Activated naive CD4-positive, alpha-beta T cell treated with anti-CD3 and anti-CD28 coated beads, Interleukin-2, amount 50 U/mL, for 72 hours (primary cell): ENCODE results near the gene GOLGA6L2. TPM values are rescaled to one million over a fixed set of nuclear protein-coding genes. Genes with fewer than 3 reads are reported as not detected.

Experiments
- ATAC-seq, 2 donors: fragments of 150-1000 bp; cut with Tn5 transposase; 2 replicates each; pipeline ENCODE4 v1.10.0; 2021; ENCODE audit warnings: mild to moderate bottlenecking in 2 of 2, moderate library complexity in 2 of 2
- DNase-seq, 2 donors: peaks; one replicate each; pipeline ENCODE4 v3.0.0; 2021 to 2022; ENCODE audit warnings: low spot score in 2 of 2
- H3K27ac Mint-ChIP-seq, 2 donors: one replicate each; pipeline ENCODE4 v1.8.0; 2022; ENCODE audit warnings: mild to moderate bottlenecking in 2 of 2, mixed read lengths in 2 of 2
- H3K36me3 Mint-ChIP-seq, 2 donors: one replicate each; pipeline ENCODE4 v1.8.0; 2022; ENCODE audit warnings: mixed read lengths in 2 of 2
- H3K9me3 Mint-ChIP-seq, 2 donors: one replicate each; pipeline ENCODE4 v1.8.0; 2022; ENCODE audit warnings: mixed read lengths in 2 of 2
- total RNA-seq, 2 donors: library from RNA; stranded (reverse); gene quantifications; one replicate each; pipeline ENCODE4 v1.2.3, GENCODE V29; 2022

Gene GOLGA6L2
- total RNA-seq, result not detected

GRCh38 chr15:23447107-23447500, at the start of gene GOLGA6L2:
TSS of gene GOLGA6L2 (minus strand) at chr15:23447243. CDS start at chr15:23447181, 62 bp downstream.
- ATAC-seq (no peak), DNase-seq (no peak)
- no peak within 1 kb of the TSS for H3K27ac Mint-ChIP-seq
- no peaks in the 10 kb centered on the region for H3K9me3 Mint-ChIP-seq
- no peaks in the 10 kb centered on the region for H3K36me3 Mint-ChIP-seq

GRCh38 chr15:23484870-23485269, 37.8 kb upstream of the GOLGA6L2 start:
- DNase-seq (no peak), ATAC-seq (no peak)
- Mint-ChIP-seq H3K36me3 (no peaks in the 10 kb centered on the region), H3K27ac (no peak overlapping the region), H3K9me3 (no peaks in the 10 kb centered on the region)

GRCh38 chr15:23483821-23484299, 36.8 kb upstream of the GOLGA6L2 start:
- no peak overlapping the region for H3K27ac Mint-ChIP-seq
- H3K36me3 Mint-ChIP-seq, result no peaks in the 10 kb centered on the region
- H3K9me3 Mint-ChIP-seq, result no peaks in the 10 kb centered on the region
- DNase-seq, result no peak
- ATAC-seq, result no peak

GRCh38 chr15:23482764-23483489, 35.9 kb upstream of the GOLGA6L2 start:
- H3K9me3 Mint-ChIP-seq, result no peaks in the 10 kb centered on the region
- ATAC-seq, result no peak
- no peak for DNase-seq
- H3K27ac Mint-ChIP-seq, result no peak overlapping the region
- H3K36me3 Mint-ChIP-seq, result no peaks in the 10 kb centered on the region

GRCh38 chr15:23482228-23482627, 35.2 kb upstream of the GOLGA6L2 start:
- no peaks in the 10 kb centered on the region for H3K36me3 Mint-ChIP-seq
- no peaks in the 10 kb centered on the region for H3K9me3 Mint-ChIP-seq
- no peak overlapping the region for H3K27ac Mint-ChIP-seq
- DNase-seq (no peak), ATAC-seq (no peak)

- no peaks in the 10 kb centered on the region for H3K9me3 Mint-ChIP-seq
- ATAC-seq, result no peak
- no peak for DNase-seq
- H3K36me3 Mint-ChIP-seq, result no peaks in the 10 kb centered on the region
- H3K27ac Mint-ChIP-seq, result no peak overlapping the region
Observed at GRCh38 chr15:23477920-23478319, 30.9 kb upstream of the GOLGA6L2 start.

- no peaks in the 10 kb centered on the region for H3K9me3 Mint-ChIP-seq
- DNase-seq, result no peak
- H3K36me3 Mint-ChIP-seq, result no peaks in the 10 kb centered on the region
- ATAC-seq, result no peak
- H3K27ac Mint-ChIP-seq, result no peak overlapping the region
Observed at GRCh38 chr15:23472678-23473077, 25.6 kb upstream of the GOLGA6L2 start.

GRCh38 chr15:23472033-23472432, 25.0 kb upstream of the GOLGA6L2 start:
- no peaks in the 10 kb centered on the region for H3K36me3 Mint-ChIP-seq
- no peak for ATAC-seq
- no peak for DNase-seq
- no peak overlapping the region for H3K27ac Mint-ChIP-seq
- H3K9me3 Mint-ChIP-seq, result no peaks in the 10 kb centered on the region

- Mint-ChIP-seq H3K27ac (no peak overlapping the region), H3K36me3 (no peaks in the 10 kb centered on the region), H3K9me3 (no peaks in the 10 kb centered on the region)
- ATAC-seq (no peak), DNase-seq (no peak)
Observed at GRCh38 chr15:23467110-23467600, 20.1 kb upstream of the GOLGA6L2 start.

- no peaks in the 10 kb centered on the region for H3K36me3 Mint-ChIP-seq
- no peak overlapping the region for H3K27ac Mint-ChIP-seq
- DNase-seq (no peak), ATAC-seq (no peak)
- H3K9me3 Mint-ChIP-seq, result no peaks in the 10 kb centered on the region
Observed at GRCh38 chr15:23457890-23458289, 10.8 kb upstream of the GOLGA6L2 start.

GRCh38 chr15:23446215-23447106, 582 bp downstream of the GOLGA6L2 start:
- DNase-seq (no peak), ATAC-seq (no peak)
- Mint-ChIP-seq H3K27ac (no peak overlapping the region), H3K36me3 (no peaks in the 10 kb centered on the region), H3K9me3 (no peaks in the 10 kb centered on the region)

GRCh38 chr15:23444269-23444668, 2.8 kb downstream of the GOLGA6L2 start:
- Mint-ChIP-seq H3K36me3 (no peaks in the 10 kb centered on the region), H3K27ac (no peak overlapping the region), H3K9me3 (no peaks in the 10 kb centered on the region)
- ATAC-seq, result no peak
- DNase-seq, result no peak

- no peak overlapping the region for H3K27ac Mint-ChIP-seq
- H3K36me3 Mint-ChIP-seq, result no peaks in the 10 kb centered on the region
- ATAC-seq (no peak), DNase-seq (no peak)
- no peaks in the 10 kb centered on the region for H3K9me3 Mint-ChIP-seq
Observed at GRCh38 chr15:23441204-23441603, 5.8 kb downstream of the GOLGA6L2 start.

GRCh38 chr15:23440596-23440995, 6.4 kb downstream of the GOLGA6L2 start:
- Mint-ChIP-seq H3K27ac (no peak overlapping the region), H3K9me3 (no peaks in the 10 kb centered on the region), H3K36me3 (no peaks in the 10 kb centered on the region)
- no peak for ATAC-seq
- DNase-seq, result no peak

GRCh38 chr15:23439513-23439912, 7.5 kb downstream of the GOLGA6L2 start:
- Mint-ChIP-seq H3K36me3 (no peaks in the 10 kb centered on the region), H3K9me3 (no peaks in the 10 kb centered on the region), H3K27ac (no peak overlapping the region)
- DNase-seq, result no peak
- no peak for ATAC-seq

GRCh38 chr15:23438816-23439466, 8.1 kb downstream of the GOLGA6L2 start:
- H3K9me3 Mint-ChIP-seq, result no peaks in the 10 kb centered on the region
- H3K27ac Mint-ChIP-seq, result no peak overlapping the region

GRCh38 chr15:23437673-23438072, 9.4 kb downstream of the GOLGA6L2 start:
- no peaks in the 10 kb centered on the region for H3K9me3 Mint-ChIP-seq
- H3K27ac Mint-ChIP-seq, result no peak overlapping the region
- ATAC-seq (no peak), DNase-seq (no peak)
- H3K36me3 Mint-ChIP-seq, result no peaks in the 10 kb centered on the region

More at GRCh38 chr15:23438816-23439466, 8.1 kb downstream of the GOLGA6L2 start:
- no peak for DNase-seq
- no peaks in the 10 kb centered on the region for H3K36me3 Mint-ChIP-seq
- no peak for ATAC-seq
